Nephron (organoid): ENCODE results near the gene HMGN4.

ENCODE experiments used
- H3K27ac Mint-ChIP-seq, 3 experiments: 2 replicates each; pipeline ENCODE4 v1.8.0; 2020; ENCODE audit warnings: mixed read lengths in 3 of 3, mild to moderate bottlenecking in 2 of 3, moderate library complexity in 1 of 3
- H3K27me3 Mint-ChIP-seq: 2 replicates; pipeline ENCODE4 v1.8.0; 2021; ENCODE audit warnings: low read depth, mild to moderate bottlenecking, moderate library complexity, mixed read lengths
- H3K36me3 Mint-ChIP-seq: 2 replicates; pipeline ENCODE4 v1.8.0; 2020; ENCODE audit warnings: low read depth, mixed read lengths
- H3K4me1 Mint-ChIP-seq: 2 replicates; pipeline ENCODE4 v1.8.0; 2020; ENCODE audit warnings: mixed read lengths
- H3K4me3 Mint-ChIP-seq, 3 experiments: 2 replicates each; pipeline ENCODE4 v1.8.0; 2020; ENCODE audit warnings: mild to moderate bottlenecking in 3 of 3, mixed read lengths in 3 of 3, moderate library complexity in 2 of 3
- H3K9me3 Mint-ChIP-seq: 2 replicates; pipeline ENCODE4 v1.8.0; 2020; ENCODE audit warnings: mixed read lengths
- CTCF ChIP-seq, 3 experiments: fragments of 200-600 bp; sonication (generic); IDR thresholded peaks; one replicate each; pipeline ENCODE4 v1.5.0; 2021; ENCODE audit warnings: antibody characterized with exemption in 3 of 3; ENCODE audit not compliant: unreplicated experiment in 3 of 3

The HMGN4 gene

GRCh38 chr6:26581164-26581915, 43.2 kb downstream of the HMGN4 start:
- Mint-ChIP-seq H3K9me3 (peaks cover 22% of the 10 kb centered on the region), H3K4me1 (peaks cover 6% of the 10 kb centered on the region), H3K36me3 (no peaks in the 10 kb centered on the region), H3K27ac (no peak overlapping the region), H3K27me3 (peaks cover 86% of the 10 kb centered on the region), H3K4me3 (no peak overlapping the region)
- TF ChIP-seq CTCF (IDR thresholded peaks at IDR 0.05; ENCODE audit: unreplicated experiment in 3 of 3): no peak

GRCh38 chr6:26588965-26589364, 50.8 kb downstream of the HMGN4 start:
- H3K27ac Mint-ChIP-seq: no peak overlapping the region

GRCh38 chr6:26592649-26593048, 54.5 kb downstream of the HMGN4 start:
- TF ChIP-seq CTCF (IDR thresholded peaks at IDR 0.05; ENCODE audit: unreplicated experiment in 3 of 3): no peak
- Mint-ChIP-seq H3K36me3 (no peaks in the 10 kb centered on the region), H3K9me3 (no peaks in the 10 kb centered on the region), H3K27me3 (peaks cover 17% of the 10 kb centered on the region), H3K4me1 (no peaks in the 10 kb centered on the region), H3K27ac (no peak overlapping the region), H3K4me3 (no peak overlapping the region)

More at GRCh38 chr6:26588965-26589364, 50.8 kb downstream of the HMGN4 start:
- no peaks in the 10 kb centered on the region for H3K9me3 Mint-ChIP-seq
- no peaks in the 10 kb centered on the region for H3K4me1 Mint-ChIP-seq
- peaks cover 30% of the 10 kb centered on the region for H3K27me3 Mint-ChIP-seq
- TF ChIP-seq CTCF (IDR thresholded peaks at IDR 0.05; ENCODE audit: unreplicated experiment in 3 of 3): no peak
- H3K36me3 Mint-ChIP-seq: no peaks in the 10 kb centered on the region
- no peak overlapping the region for H3K4me3 Mint-ChIP-seq

GRCh38 chr6:26593278-26594130, 55.3 kb downstream of the HMGN4 start:
- Mint-ChIP-seq H3K4me3 (peak overlapping the region in 1 of 3 experiments; percentile 22), H3K36me3 (peaks cover 1% of the 10 kb centered on the region), H3K9me3 (no peaks in the 10 kb centered on the region), H3K27me3 (peaks cover 17% of the 10 kb centered on the region), H3K27ac (no peak overlapping the region), H3K4me1 (peaks cover 5% of the 10 kb centered on the region)
- TF ChIP-seq CTCF (IDR thresholded peaks at IDR 0.05; ENCODE audit: unreplicated experiment in 3 of 3): no peak

GRCh38 chr6:26594131-26594498, 55.9 kb downstream of the HMGN4 start:
- TF ChIP-seq CTCF (IDR thresholded peaks at IDR 0.05; ENCODE audit: unreplicated experiment in 3 of 3): no peak

More at GRCh38 chr6:26594131-26594498, 55.9 kb downstream of the HMGN4 start:
- no peak overlapping the region for H3K27ac Mint-ChIP-seq
- H3K9me3 Mint-ChIP-seq: no peaks in the 10 kb centered on the region
- peaks cover 15% of the 10 kb centered on the region for H3K27me3 Mint-ChIP-seq
- H3K36me3 Mint-ChIP-seq: peaks cover 4% of the 10 kb centered on the region
- peaks cover 5% of the 10 kb centered on the region for H3K4me1 Mint-ChIP-seq
- peak overlapping the region in 2 of 3 experiments; percentile 13 to 66 for H3K4me3 Mint-ChIP-seq
